HEK293T (cell line): ENCODE results near the gene RNLS.

Experiments
- CTCF ChIA-PET: fragments of 350-600 bp; formaldehyde crosslinking; extraction: SDS; loops from one replicate; lab custom pipeline; 2021; ENCODE audit warnings: antibody characterized with exemption, inconsistent platforms; lab: Yijun Ruan, JAX
- POLR2A ChIA-PET: fragments of 350-600 bp; formaldehyde crosslinking; extraction: SDS; loops from one replicate; lab custom pipeline; 2020; ENCODE audit warnings: antibody characterized with exemption, inconsistent platforms; lab: Yijun Ruan, JAX
- DNase-seq: peaks from one replicate; pipeline ENCODE4 v3.0.0; 2012; ENCODE audit warnings: mixed read lengths; ENCODE audit errors: extremely low spot score
- ARNT ChIP-seq: fragments of 450-650 bp; IDR thresholded peaks from 2 replicates; pipeline ENCODE4 v1.6.1; 2017; ENCODE audit warnings: mild to moderate bottlenecking
- BHLHE40 ChIP-seq: fragments of 450-650 bp; IDR thresholded peaks from 2 replicates; pipeline ENCODE4 v1.6.1; 2016; ENCODE audit warnings: mild to moderate bottlenecking, moderate library complexity, borderline replicate concordance
- CTBP1 ChIP-seq: fragments of 450-650 bp; IDR thresholded peaks from 2 replicates; pipeline ENCODE4 v1.6.1; 2016; ENCODE audit warnings: borderline replicate concordance
- ELF4 ChIP-seq: fragments of 450-650 bp; IDR thresholded peaks from 2 replicates; pipeline ENCODE4 v1.6.1; 2017; ENCODE audit warnings: antibody characterized with exemption
- FOXA1 ChIP-seq: fragments of 450-650 bp; IDR thresholded peaks from 2 replicates; pipeline ENCODE4 v1.6.1; 2016; ENCODE audit warnings: mild to moderate bottlenecking
- FOXK2 ChIP-seq: fragments of 450-650 bp; IDR thresholded peaks from 2 replicates; pipeline ENCODE4 v1.6.1; 2016; ENCODE audit warnings: mild to moderate bottlenecking
- FOXM1 ChIP-seq: fragments of 450-650 bp; IDR thresholded peaks from 2 replicates; pipeline ENCODE4 v1.6.1; 2017; ENCODE audit warnings: mild to moderate bottlenecking, borderline replicate concordance
- HDGF ChIP-seq: fragments of 450-650 bp; IDR thresholded peaks from 2 replicates; pipeline ENCODE4 v1.6.1; 2017; ENCODE audit warnings: antibody characterized with exemption, borderline replicate concordance
- L3MBTL2 ChIP-seq: fragments of 450-650 bp; conservative IDR thresholded peaks from 2 replicates; pipeline ENCODE4 v1.6.1; 2016; ENCODE audit warnings: mild to moderate bottlenecking
- LEF1 ChIP-seq: fragments of 450-650 bp; IDR thresholded peaks from 2 replicates; pipeline ENCODE4 v1.6.1; 2017; ENCODE audit warnings: mild to moderate bottlenecking, borderline replicate concordance
- NFRKB ChIP-seq: fragments of 450-650 bp; IDR thresholded peaks from 2 replicates; pipeline ENCODE4 v1.6.1; 2016; ENCODE audit warnings: mild to moderate bottlenecking, moderate library complexity
- PKNOX1 ChIP-seq: fragments of 450-650 bp; IDR thresholded peaks from 2 replicates; pipeline ENCODE4 v1.6.1; 2016
- SP1 ChIP-seq: fragments of 450-650 bp; IDR thresholded peaks from 2 replicates; pipeline ENCODE4 v1.6.1; 2017
- SUZ12 ChIP-seq: fragments of 450-650 bp; IDR thresholded peaks from 2 replicates; pipeline ENCODE4 v1.6.1; 2016; ENCODE audit warnings: mild to moderate bottlenecking
- TARDBP ChIP-seq: fragments of 450-650 bp; IDR thresholded peaks from 2 replicates; pipeline ENCODE4 v1.6.1; 2016
- ZNF384 ChIP-seq: fragments of 450-650 bp; IDR thresholded peaks from 2 replicates; pipeline ENCODE4 v1.6.1; 2016

Gene RNLS

GRCh38 chr10:88342733-88343310, 240.3 kb downstream of the RNLS start:
- CTCF ChIA-PET = interaction anchor here (2.4 kb wide), 1 partner anchor 46 kb away, joined by 8 read pairs; no protein-coding TSS in a partner anchor
- DNase-seq = no peak
- POLR2A ChIA-PET = no interaction called here
- TF ChIP-seq FOXK2 (no peak), ZNF384 (no peak), ELF4 (no peak), TARDBP (no peak), L3MBTL2 (no peak), FOXM1 (no peak), NFRKB (no peak), ARNT (no peak), HDGF (no peak), SP1 (no peak), LEF1 (no peak), PKNOX1 (no peak)

- POLR2A ChIA-PET = no interaction called here
- no peak for DNase-seq
- TF ChIP-seq FOXM1 (no peak), FOXA1 (no peak), BHLHE40 (no peak), ZNF384 (no peak), ELF4 (no peak), SP1 (no peak), LEF1 (no peak), HDGF (no peak), PKNOX1 (no peak), ARNT (no peak), CTBP1 (no peak), SUZ12 (no peak), L3MBTL2 (no peak), FOXK2 (no peak), TARDBP (no peak), NFRKB (no peak)
- CTCF ChIA-PET = no interaction called here
Observed at GRCh38 chr10:88337134-88337533, 246.0 kb downstream of the RNLS start.

GRCh38 chr10:88336334-88336733, 246.8 kb downstream of the RNLS start:
- TF ChIP-seq BHLHE40 (no peak), TARDBP (no peak), FOXA1 (no peak), ARNT (no peak), SP1 (no peak), FOXM1 (no peak), ELF4 (no peak), NFRKB (no peak), LEF1 (no peak)
- CTCF ChIA-PET = interaction anchor here (0.6 kb wide), 1 partner anchor 8 kb away, joined by 4 read pairs; no protein-coding TSS in a partner anchor

GRCh38 chr10:88333248-88333630, 249.9 kb downstream of the RNLS start:
- CTCF ChIA-PET = no interaction called here
- DNase-seq = no peak

More at GRCh38 chr10:88336334-88336733, 246.8 kb downstream of the RNLS start:
- POLR2A ChIA-PET = no interaction called here
- DNase-seq = no peak

GRCh38 chr10:88332503-88333247, 250.4 kb downstream of the RNLS start:
- ChIA-PET CTCF (no interaction called here), POLR2A (no interaction called here)
- DNase-seq = no peak
- TF ChIP-seq LEF1 = no peak

More at GRCh38 chr10:88333248-88333630, 249.9 kb downstream of the RNLS start:
- TF ChIP-seq FOXA1 (no peak), ELF4 (no peak), HDGF (no peak), PKNOX1 (no peak), L3MBTL2 (no peak), FOXK2 (no peak), LEF1 (no peak), FOXM1 (no peak), ARNT (no peak), CTBP1 (no peak), NFRKB (no peak), TARDBP (no peak), BHLHE40 (no peak), ZNF384 (no peak), SP1 (no peak), SUZ12 (no peak)
- POLR2A ChIA-PET = no interaction called here

- no peak for DNase-seq
- TF ChIP-seq FOXA1 = no peak
- TF ChIP-seq NFRKB = no peak
- no peak for TF ChIP-seq ELF4
- no peak for TF ChIP-seq ARNT
- no peak for TF ChIP-seq BHLHE40
- TF ChIP-seq PKNOX1 = no peak
- TF ChIP-seq FOXK2 = no peak
- TF ChIP-seq ZNF384 = no peak
- no peak for TF ChIP-seq SP1
- no peak for TF ChIP-seq LEF1
- no peak for TF ChIP-seq TARDBP
- no peak for TF ChIP-seq FOXM1
- no peak for TF ChIP-seq L3MBTL2
- TF ChIP-seq CTBP1 = no peak
- no peak for TF ChIP-seq HDGF
- no peak for TF ChIP-seq SUZ12
- ChIA-PET POLR2A (no interaction called here), CTCF (no interaction called here)
Observed at GRCh38 chr10:88330174-88330573, 252.9 kb downstream of the RNLS start.
